HepG2 (cell line): ENCODE measurements around the gene OPA3. TPM values are rescaled to one million over a fixed set of nuclear protein-coding genes. Genes with fewer than 3 reads are reported as not detected.

Source experiments
- DPF2 ChIP-seq: sonication (generic); formaldehyde crosslinking; IDR thresholded peaks from 2 replicates; pipeline ENCODE4 v1.4.0; 2020; ENCODE audit warnings: mild to moderate bottlenecking, low read depth, missing genetic modification reagents, borderline replicate concordance
- FOXO1 ChIP-seq: sonication (generic); formaldehyde crosslinking; IDR thresholded peaks from 2 replicates; pipeline ENCODE4 v1.4.0; 2020; ENCODE audit warnings: missing genetic modification reagents
- ISL2 ChIP-seq: sonication (generic); formaldehyde crosslinking; IDR thresholded peaks from 2 replicates; pipeline ENCODE4 v1.5.0; 2020; ENCODE audit warnings: missing genetic modification reagents
- MAFK ChIP-seq, 2 experiments: IDR thresholded peaks in 1 of 2; conservative IDR thresholded peaks in 1 of 2; 2 replicates each; pipeline ENCODE4 v1.6.1; 2011; ENCODE audit warnings: improper control_type of control experiment in 2 of 2, low read length in 2 of 2
- MEIS2 ChIP-seq: sonication (generic); formaldehyde crosslinking; IDR thresholded peaks from 2 replicates; pipeline ENCODE4 v1.9.0; 2021; ENCODE audit warnings: mild to moderate bottlenecking, missing genetic modification reagents
- MXI1 ChIP-seq: IDR thresholded peaks from 3 replicates; pipeline ENCODE4 v1.6.1; 2012; ENCODE audit warnings: low read depth, low read length, inconsistent platforms, borderline replicate concordance
- NR0B2 ChIP-seq: sonication (generic); formaldehyde crosslinking; IDR thresholded peaks from 2 replicates; pipeline ENCODE4 v1.4.0; 2020; ENCODE audit warnings: mild to moderate bottlenecking, missing genetic modification reagents
- POLR2A ChIP-seq, 2 experiments: IDR thresholded peaks; 2 replicates each; pipeline ENCODE4 v1.6.1; 2011; ENCODE audit warnings: low read depth in 2 of 2, low read length in 2 of 2, mild to moderate bottlenecking in 1 of 2, moderate library complexity in 1 of 2; ENCODE audit not compliant: insufficient read depth in 1 of 2
- RAD51 ChIP-seq: fragments of 450-650 bp; IDR thresholded peaks from 2 replicates; pipeline ENCODE4 v1.6.1; 2016; ENCODE audit warnings: borderline replicate concordance
- SP4 ChIP-seq: sonication (generic); formaldehyde crosslinking; IDR thresholded peaks from 2 replicates; pipeline ENCODE4 v1.8.1; 2023; ENCODE audit warnings: mild to moderate bottlenecking, missing genetic modification reagents
- TBX2 ChIP-seq: sonication (generic); formaldehyde crosslinking; IDR thresholded peaks from 2 replicates; pipeline ENCODE4 v1.5.0; 2020; ENCODE audit warnings: missing genetic modification reagents, mild to moderate bottlenecking, borderline replicate concordance
- ZNF235 ChIP-seq: sonication (generic); formaldehyde crosslinking; IDR thresholded peaks from 2 replicates; pipeline ENCODE4 v1.8.1; 2023; ENCODE audit warnings: mild to moderate bottlenecking, missing genetic modification reagents, borderline replicate concordance
- ZNF446 ChIP-seq: sonication (generic); formaldehyde crosslinking; IDR thresholded peaks from 2 replicates; pipeline ENCODE4 v1.5.0; 2020; ENCODE audit warnings: mild to moderate bottlenecking, missing genetic modification reagents
- ZNF605 ChIP-seq: sonication (generic); formaldehyde crosslinking; IDR thresholded peaks from 2 replicates; pipeline ENCODE4 v1.8.0; 2022; ENCODE audit warnings: mild to moderate bottlenecking, missing genetic modification reagents
- ZNF660 ChIP-seq: sonication (generic); formaldehyde crosslinking; IDR thresholded peaks from 2 replicates; pipeline ENCODE4 v1.5.1; 2020; ENCODE audit warnings: mild to moderate bottlenecking, low read depth, missing genetic modification reagents, borderline replicate concordance
- ZNF678 ChIP-seq: sonication (generic); formaldehyde crosslinking; IDR thresholded peaks from 2 replicates; pipeline ENCODE4 v1.4.0; 2020; ENCODE audit warnings: mild to moderate bottlenecking, missing genetic modification reagents
- ZNF737 ChIP-seq: sonication (generic); formaldehyde crosslinking; IDR thresholded peaks from 2 replicates; pipeline ENCODE4 v1.5.0; 2020; ENCODE audit warnings: missing genetic modification reagents, mild to moderate bottlenecking, borderline replicate concordance
- ZNF75D ChIP-seq: sonication (generic); formaldehyde crosslinking; IDR thresholded peaks from 2 replicates; pipeline ENCODE4 v1.8.1; 2023; ENCODE audit warnings: missing genetic modification reagents, mild to moderate bottlenecking, borderline replicate concordance
- ZSCAN12 ChIP-seq: sonication (generic); formaldehyde crosslinking; IDR thresholded peaks from 2 replicates; pipeline ENCODE4 v1.9.0; 2021; ENCODE audit warnings: mild to moderate bottlenecking, missing genetic modification reagents
- polyA plus RNA-seq, 8 experiments: library from polyadenylated mRNA; depleted of rRNA in 3 of 8; stranded (reverse) in 7 of 8; unstranded in 1 of 8; fragments of >200 nt; fragmentation: Illumina TruSeq in 4 of 8; extraction: Trizol in 4 of 8; gene quantifications; 2 replicates each; pipeline versions ENCODE4 v1.2.1 to v1.2.3, GENCODE V29; 2011 to 2016; ENCODE audit warnings: low read depth in 4 of 8, missing spikeins in 1 of 8, mixed read lengths in 1 of 8; ENCODE audit not compliant: insufficient read depth in 1 of 8
- total RNA-seq, 5 experiments: library from RNA; depleted of rRNA; stranded (reverse); fragments of >200 nt; fragmentation: Illumina TruSeq; extraction: Trizol; gene quantifications; 2 replicates each; pipeline ENCODE4 v1.2.3, GENCODE V29; 2016; ENCODE audit warnings: low read depth in 1 of 5
- TF ChIP-seq, protein P1 (sequence below): sonication (generic); formaldehyde crosslinking; IDR thresholded peaks from 2 replicates; pipeline ENCODE4 v1.4.0; 2020; ENCODE audit warnings: missing genetic modification reagents
- TF ChIP-seq, protein P2 (sequence below): sonication (generic); formaldehyde crosslinking; IDR thresholded peaks from 2 replicates; pipeline ENCODE4 v1.4.0; 2020; ENCODE audit warnings: mild to moderate bottlenecking, low read depth, missing genetic modification reagents
- TF ChIP-seq, protein P3 (sequence below): sonication (generic); formaldehyde crosslinking; IDR thresholded peaks from 2 replicates; pipeline ENCODE4 v1.4.0; 2020; ENCODE audit warnings: missing genetic modification reagents
- TF ChIP-seq, protein P4 (sequence below): sonication (generic); formaldehyde crosslinking; IDR thresholded peaks from 2 replicates; pipeline ENCODE4 v1.4.0; 2020; ENCODE audit warnings: mild to moderate bottlenecking, missing genetic modification reagents
- TF ChIP-seq, protein P5 (sequence below): sonication (generic); formaldehyde crosslinking; IDR thresholded peaks from 2 replicates; pipeline ENCODE4 v1.4.0; 2020; ENCODE audit warnings: missing genetic modification reagents

OPA3 gene
- total and polyA plus RNA-seq, 2 of the 13 experiments (the other 11 are each of a cell fraction or from before 2014, with no cell fraction given): 8.3 to 17.7 TPM

- no peak for TF ChIP-seq MEIS2 (CRISPR knock-in tag)
- no peak for TF ChIP-seq NR0B2 (CRISPR knock-in tag)
- TF ChIP-seq ISL2: no peak
- TF ChIP-seq ZNF737 (CRISPR knock-in tag): no peak
- TF ChIP-seq ZNF678 (CRISPR knock-in tag): no peak
- TF ChIP-seq ZNF605 (CRISPR knock-in tag): no peak
- no peak for TF ChIP-seq DPF2 (CRISPR knock-in tag)
- no peak for TF ChIP-seq RAD51
- no peak for TF ChIP-seq FOXO1 (CRISPR knock-in tag)
- TF ChIP-seq, protein P1, sequence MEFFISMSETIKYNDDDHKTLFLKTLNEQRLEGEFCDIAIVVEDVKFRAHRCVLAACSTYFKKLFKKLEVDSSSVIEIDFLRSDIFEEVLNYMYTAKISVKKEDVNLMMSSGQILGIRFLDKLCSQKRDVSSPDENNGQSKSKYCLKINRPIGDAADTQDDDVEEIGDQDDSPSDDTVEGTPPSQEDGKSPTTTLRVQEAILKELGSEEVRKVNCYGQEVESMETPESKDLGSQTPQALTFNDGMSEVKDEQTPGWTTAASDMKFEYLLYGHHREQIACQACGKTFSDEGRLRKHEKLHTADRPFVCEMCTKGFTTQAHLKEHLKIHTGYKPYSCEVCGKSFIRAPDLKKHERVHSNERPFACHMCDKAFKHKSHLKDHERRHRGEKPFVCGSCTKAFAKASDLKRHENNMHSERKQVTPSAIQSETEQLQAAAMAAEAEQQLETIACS (CRISPR knock-in tag): no peak
- TF ChIP-seq TBX2 (CRISPR knock-in tag): no peak
- TF ChIP-seq, protein P2, sequence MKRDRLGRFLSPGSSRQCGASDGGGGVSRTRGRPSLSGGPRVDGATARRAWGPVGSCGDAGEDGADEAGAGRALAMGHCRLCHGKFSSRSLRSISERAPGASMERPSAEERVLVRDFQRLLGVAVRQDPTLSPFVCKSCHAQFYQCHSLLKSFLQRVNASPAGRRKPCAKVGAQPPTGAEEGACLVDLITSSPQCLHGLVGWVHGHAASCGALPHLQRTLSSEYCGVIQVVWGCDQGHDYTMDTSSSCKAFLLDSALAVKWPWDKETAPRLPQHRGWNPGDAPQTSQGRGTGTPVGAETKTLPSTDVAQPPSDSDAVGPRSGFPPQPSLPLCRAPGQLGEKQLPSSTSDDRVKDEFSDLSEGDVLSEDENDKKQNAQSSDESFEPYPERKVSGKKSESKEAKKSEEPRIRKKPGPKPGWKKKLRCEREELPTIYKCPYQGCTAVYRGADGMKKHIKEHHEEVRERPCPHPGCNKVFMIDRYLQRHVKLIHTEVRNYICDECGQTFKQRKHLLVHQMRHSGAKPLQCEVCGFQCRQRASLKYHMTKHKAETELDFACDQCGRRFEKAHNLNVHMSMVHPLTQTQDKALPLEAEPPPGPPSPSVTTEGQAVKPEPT (CRISPR knock-in tag): no peak
- TF ChIP-seq, protein P3, sequence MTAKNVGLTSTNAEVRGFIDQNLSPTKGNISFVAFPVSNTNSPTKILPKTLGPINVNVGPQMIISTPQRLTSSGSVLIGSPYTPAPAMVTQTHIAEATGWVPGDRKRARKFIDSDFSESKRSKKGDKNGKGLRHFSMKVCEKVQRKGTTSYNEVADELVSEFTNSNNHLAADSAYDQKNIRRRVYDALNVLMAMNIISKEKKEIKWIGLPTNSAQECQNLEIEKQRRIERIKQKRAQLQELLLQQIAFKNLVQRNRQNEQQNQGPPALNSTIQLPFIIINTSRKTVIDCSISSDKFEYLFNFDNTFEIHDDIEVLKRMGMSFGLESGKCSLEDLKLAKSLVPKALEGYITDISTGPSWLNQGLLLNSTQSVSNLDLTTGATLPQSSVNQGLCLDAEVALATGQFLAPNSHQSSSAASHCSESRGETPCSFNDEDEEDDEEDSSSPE (CRISPR knock-in tag): 0 out of 2 replicates have a peak, but pooled peaks have one; percentile 25
- TF ChIP-seq MAFK (conservative IDR thresholded peaks at IDR 0.05 in 1 of 2, IDR thresholded peaks at IDR 0.05 in 1 of 2; ENCODE audit: low read length in 2 of 2): no peak
- peak; percentile 55; the same call in 1 of the 2 replicates for TF ChIP-seq SP4 (CRISPR knock-in tag)
- no peak for TF ChIP-seq ZNF660
- TF ChIP-seq ZNF75D (CRISPR knock-in tag): no peak
- no peak for TF ChIP-seq ZSCAN12
- peak; percentile 37; the same call in 1 of the 3 replicates for TF ChIP-seq MXI1
- TF ChIP-seq, protein P4, sequence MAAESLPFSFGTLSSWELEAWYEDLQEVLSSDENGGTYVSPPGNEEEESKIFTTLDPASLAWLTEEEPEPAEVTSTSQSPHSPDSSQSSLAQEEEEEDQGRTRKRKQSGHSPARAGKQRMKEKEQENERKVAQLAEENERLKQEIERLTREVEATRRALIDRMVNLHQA (CRISPR knock-in tag): no peak
- TF ChIP-seq ZNF446 (CRISPR knock-in tag): no peak
- TF ChIP-seq ZNF235 (CRISPR knock-in tag): no peak
- TF ChIP-seq, protein P5, sequence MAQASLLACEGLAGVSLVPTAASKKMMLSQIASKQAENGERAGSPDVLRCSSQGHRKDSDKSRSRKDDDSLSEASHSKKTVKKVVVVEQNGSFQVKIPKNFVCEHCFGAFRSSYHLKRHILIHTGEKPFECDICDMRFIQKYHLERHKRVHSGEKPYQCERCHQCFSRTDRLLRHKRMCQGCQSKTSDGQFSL (CRISPR knock-in tag): no peak
- peak; percentile 28 to 29; a peak in 1 of 4 replicates for TF ChIP-seq POLR2A (IDR thresholded peaks at IDR 0.05; ENCODE audit: insufficient read depth in 1 of 2, low read depth in 2 of 2, low read length in 2 of 2)
These were observed 22.7 kb upstream of the OPA3 start (continued) for GRCh38 chr19:45607071-45608029.
